ENCODE results near the gene SERPINB6.
A peak's percentile ranks its signal among the peaks of the same experiment; 100 is the strongest.

Gene SERPINB6

GRCh38 chr6:2958331-2958711 is 13.0 kb downstream of the SERPINB6 start:
- no peak overlapping the region for H3K4me3 ChIP-seq (ENCODE audit: low read depth, low read length)
- no peak for TF ChIP-seq CTCF (conservative IDR thresholded peaks at IDR 0.05; ENCODE audit: low read depth, low read length)
- no peak for DNase-seq (ENCODE audit: low read depth)

- no peak for DNase-seq (ENCODE audit: low read depth)
- no peak for TF ChIP-seq CTCF (conservative IDR thresholded peaks at IDR 0.05; ENCODE audit: low read depth, low read length)
- no peak overlapping the region for H3K4me3 ChIP-seq (ENCODE audit: low read depth, low read length)
Measured at GRCh38 chr6:2957696-2958330, 13.6 kb downstream of the SERPINB6 start.

- no peak for TF ChIP-seq CTCF (conservative IDR thresholded peaks at IDR 0.05; ENCODE audit: low read depth, low read length)
- H3K4me3 ChIP-seq (ENCODE audit: low read depth, low read length): no peak overlapping the region
- no peak for DNase-seq (ENCODE audit: low read depth)
Measured at GRCh38 chr6:2956930-2957685, 14.3 kb downstream of the SERPINB6 start.

- peak overlapping the region; percentile 47 for H3K4me3 ChIP-seq (ENCODE audit: low read depth, low read length)
- no peak for TF ChIP-seq CTCF (conservative IDR thresholded peaks at IDR 0.05; ENCODE audit: low read depth, low read length)
- DNase-seq (ENCODE audit: low read depth): no peak
Measured at GRCh38 chr6:2953098-2953497, 18.3 kb downstream of the SERPINB6 start.

GRCh38 chr6:2952557-2953095 is 18.7 kb downstream of the SERPINB6 start:
- peak; percentile 83 for DNase-seq (ENCODE audit: low read depth)
- H3K4me3 ChIP-seq (ENCODE audit: low read depth, low read length): peak overlapping the region; percentile 47
- peak; percentile 98 for TF ChIP-seq CTCF (conservative IDR thresholded peaks at IDR 0.05; ENCODE audit: low read depth, low read length)

GRCh38 chr6:2951728-2952127 is 19.6 kb downstream of the SERPINB6 start:
- no peak overlapping the region for H3K4me3 ChIP-seq (ENCODE audit: low read depth, low read length)
- TF ChIP-seq CTCF (conservative IDR thresholded peaks at IDR 0.05; ENCODE audit: low read depth, low read length): no peak
- DNase-seq (ENCODE audit: low read depth): no peak

Measured in choroid plexus epithelial cell (primary cell).